HepG2 (cell line): ENCODE results near the gene MTREX. TPM values are rescaled to one million over a fixed set of nuclear protein-coding genes. Genes with fewer than 3 reads are reported as not detected.

Experiments used
- ATAC-seq: fragments of 200-7000 bp; cut with Tn5 transposase; 3 replicates; pipeline ENCODE4 v1.9.1; 2020; ENCODE audit warnings: mild to moderate bottlenecking, moderate library complexity
- BruUV-seq: library from RNA; stranded (reverse); fragments of 400-500 nt; replicated peaks from 2 replicates; lab custom pipeline; 2021; lab: Mats Ljungman, UMichigan
- CTCF ChIA-PET: fragments of 300-600 bp; formaldehyde crosslinking; extraction: SDS; loops from one replicate; lab custom pipeline; 2021; ENCODE audit warnings: low total read pairs, inconsistent platforms, low intra/inter-chr PET ratio; lab: Yijun Ruan, JAX
- POLR2A ChIA-PET: fragments of 350-600 bp; sonication (Branson Sonifier 250); formaldehyde crosslinking; loops from one replicate; lab custom pipeline; 2020; ENCODE audit warnings: antibody characterized with exemption, inconsistent platforms; lab: Yijun Ruan, JAX
- DNase-seq: peaks from one replicate; pipeline ENCODE4 v3.0.0-alpha.2; 2015; ENCODE audit warnings: low spot score
- FAIRE-seq: peaks from 3 replicates; lab custom pipeline; 2011; peaks lifted over from hg19 to GRCh38; lab: Jason Lieb, UNC
- H2AFZ ChIP-seq: one replicate; pipeline ENCODE4 v1.6.1; 2011; ENCODE audit warnings: low read length, inconsistent platforms
- H3K27ac ChIP-seq: fragments of 300-600 bp; 3 replicates; pipeline ENCODE4 v1.8.0; 2011; ENCODE audit warnings: mixed run types, mild to moderate bottlenecking, mixed read lengths, low read length, inconsistent platforms; ENCODE audit not compliant: insufficient read depth; ENCODE audit errors: extremely low read length
- H3K27me3 ChIP-seq, 2 experiments: fragments of 200-600 bp in 1 of 2; 2 replicates in 1 of 2; 3 replicates in 1 of 2; pipeline versions ENCODE4 v1.6.0 to v1.8.0; 2011; ENCODE audit warnings: low read length in 2 of 2, mild to moderate bottlenecking in 2 of 2, moderate library complexity in 2 of 2, inconsistent platforms in 1 of 2; ENCODE audit not compliant: insufficient read depth in 2 of 2, control insufficient read depth in 1 of 2
- H3K36me3 ChIP-seq, 2 experiments: fragments of 200-600 bp in 1 of 2; replicated peaks in 1 of 2; 2 replicates in 1 of 2; 3 replicates in 1 of 2; pipeline versions ENCODE4 v1.5.1 to v1.8.0; 2011; ENCODE audit warnings: low read length in 2 of 2, inconsistent platforms in 1 of 2; ENCODE audit not compliant: insufficient read depth in 2 of 2, control insufficient read depth in 1 of 2
- H3K4me1 ChIP-seq: 2 replicates; pipeline ENCODE4 v1.5.1; 2012; ENCODE audit warnings: low read length, inconsistent platforms; ENCODE audit not compliant: insufficient read depth
- H3K4me2 ChIP-seq: 2 replicates; pipeline ENCODE4 v1.6.0; 2011; ENCODE audit warnings: low read depth, low read length, inconsistent platforms
- H3K4me3 ChIP-seq, 3 experiments: fragments of 200-600 bp in 1 of 3; sonication (generic), shearing (Covaris generic) in 1 of 3; replicated peaks in 1 of 3; 2 replicates each; pipeline ENCODE4 v1.5.1; 2011 to 2016; ENCODE audit warnings: low read length in 3 of 3, inconsistent platforms in 2 of 3, low read depth in 2 of 3, mild to moderate bottlenecking in 2 of 3, control low read depth in 1 of 3, mixed read lengths in 1 of 3; ENCODE audit not compliant: insufficient read depth in 1 of 3
- H3K79me2 ChIP-seq: one replicate; pipeline ENCODE4 v1.6.1; 2011; ENCODE audit warnings: low read length, inconsistent platforms; ENCODE audit not compliant: insufficient read depth
- H3K9ac ChIP-seq: 2 replicates; pipeline ENCODE4 v1.6.0; 2011; ENCODE audit warnings: mild to moderate bottlenecking, low read depth, low read length, inconsistent platforms; ENCODE audit not compliant: insufficient read depth
- H3K9me3 ChIP-seq: 2 replicates; pipeline ENCODE4 v1.5.1; 2012; ENCODE audit warnings: mild to moderate bottlenecking, low read length
- H4K20me1 ChIP-seq: 2 replicates; pipeline ENCODE4 v1.6.0; 2011; ENCODE audit warnings: inconsistent platforms, mild to moderate bottlenecking, low read length, moderate library complexity; ENCODE audit not compliant: insufficient read depth
- MAFF ChIP-seq: IDR thresholded peaks from 2 replicates; pipeline ENCODE4 v1.6.1; 2011; ENCODE audit warnings: low read depth, low read length, improper control_type of control experiment
- MAFK ChIP-seq, 2 experiments: IDR thresholded peaks in 1 of 2; conservative IDR thresholded peaks in 1 of 2; 2 replicates each; pipeline ENCODE4 v1.6.1; 2011; ENCODE audit warnings: improper control_type of control experiment in 2 of 2, low read length in 2 of 2
- MYNN ChIP-seq: sonication (generic); formaldehyde crosslinking; IDR thresholded peaks from 2 replicates; pipeline ENCODE4 v1.4.0; 2020; ENCODE audit warnings: mild to moderate bottlenecking, low read depth, missing genetic modification reagents
- NCOR1 ChIP-seq: fragments of 200-600 bp; sonication (generic); IDR thresholded peaks from 2 replicates; pipeline ENCODE4 v1.7.0; 2017; ENCODE audit warnings: antibody characterized with exemption, low read length, borderline replicate concordance
- SIN3A ChIP-seq: IDR thresholded peaks from 2 replicates; pipeline ENCODE4 v1.6.1; 2011; ENCODE audit warnings: low read depth, mild to moderate bottlenecking, control low read depth, low read length, borderline replicate concordance
- SMAD9 ChIP-seq: sonication (generic); formaldehyde crosslinking; IDR thresholded peaks from 2 replicates; pipeline ENCODE4 v1.5.1; 2020; ENCODE audit warnings: mild to moderate bottlenecking, missing genetic modification reagents
- TARDBP ChIP-seq: sonication (generic); formaldehyde crosslinking; IDR thresholded peaks from 2 replicates; pipeline ENCODE4 v1.8.0; 2022; ENCODE audit warnings: mild to moderate bottlenecking, missing genetic modification reagents
- U2AF2 ChIP-seq: fragments of 200-400 bp; formaldehyde crosslinking; IDR thresholded peaks from 2 replicates; pipeline ENCODE4 v1.6.1; 2017; ENCODE audit warnings: low read depth, mild to moderate bottlenecking, low read length
- ZNF331 ChIP-seq: sonication (generic); formaldehyde crosslinking; IDR thresholded peaks from 2 replicates; pipeline ENCODE4 v1.4.0; 2020; ENCODE audit warnings: missing genetic modification reagents
- ZNF44 ChIP-seq: sonication (generic); formaldehyde crosslinking; IDR thresholded peaks from 2 replicates; pipeline ENCODE4 v1.5.1; 2020; ENCODE audit warnings: mild to moderate bottlenecking, missing genetic modification reagents
- WGBS: methylation state at CpG from one replicate; pipeline ENCODE4 v1.1.6; 2017; ENCODE audit warnings: low lambda C conversion rate; 5-methylcytosine and 5-hydroxymethylcytosine counted together
- in situ Hi-C: cut with HindIII; loops from 2 replicates; pipeline ENCODE4 v1.10.0; 2017; ENCODE audit warnings: low pct_unique_long_range_greater_than_20kb; ENCODE audit not compliant: extremely low pct_ligation_motif_present
- intact Hi-C: fragments of 100-400 bp; cut with micrococcal nuclease; formaldehyde crosslinking; loops from one replicate; pipeline ENCODE4 v1.10.0; 2022; ENCODE audit not compliant: unreplicated experiment
- polyA plus RNA-seq, 8 experiments: library from polyadenylated mRNA; depleted of rRNA in 3 of 8; stranded (reverse) in 7 of 8; unstranded in 1 of 8; fragments of >200 nt; fragmentation: Illumina TruSeq in 4 of 8; extraction: Trizol in 4 of 8; gene quantifications; 2 replicates each; pipeline versions ENCODE4 v1.2.1 to v1.2.3, GENCODE V29; 2011 to 2016; ENCODE audit warnings: low read depth in 4 of 8, missing spikeins in 1 of 8, mixed read lengths in 1 of 8; ENCODE audit not compliant: insufficient read depth in 1 of 8
- total RNA-seq, 5 experiments: library from RNA; depleted of rRNA; stranded (reverse); fragments of >200 nt; fragmentation: Illumina TruSeq; extraction: Trizol; gene quantifications; 2 replicates each; pipeline ENCODE4 v1.2.3, GENCODE V29; 2016; ENCODE audit warnings: low read depth in 1 of 5

Gene MTREX
- total and polyA plus RNA-seq, 2 of the 13 experiments (the other 11 are each of a cell fraction or from before 2014, with no cell fraction given) = 16.4 to 91.5 TPM

DNA sequence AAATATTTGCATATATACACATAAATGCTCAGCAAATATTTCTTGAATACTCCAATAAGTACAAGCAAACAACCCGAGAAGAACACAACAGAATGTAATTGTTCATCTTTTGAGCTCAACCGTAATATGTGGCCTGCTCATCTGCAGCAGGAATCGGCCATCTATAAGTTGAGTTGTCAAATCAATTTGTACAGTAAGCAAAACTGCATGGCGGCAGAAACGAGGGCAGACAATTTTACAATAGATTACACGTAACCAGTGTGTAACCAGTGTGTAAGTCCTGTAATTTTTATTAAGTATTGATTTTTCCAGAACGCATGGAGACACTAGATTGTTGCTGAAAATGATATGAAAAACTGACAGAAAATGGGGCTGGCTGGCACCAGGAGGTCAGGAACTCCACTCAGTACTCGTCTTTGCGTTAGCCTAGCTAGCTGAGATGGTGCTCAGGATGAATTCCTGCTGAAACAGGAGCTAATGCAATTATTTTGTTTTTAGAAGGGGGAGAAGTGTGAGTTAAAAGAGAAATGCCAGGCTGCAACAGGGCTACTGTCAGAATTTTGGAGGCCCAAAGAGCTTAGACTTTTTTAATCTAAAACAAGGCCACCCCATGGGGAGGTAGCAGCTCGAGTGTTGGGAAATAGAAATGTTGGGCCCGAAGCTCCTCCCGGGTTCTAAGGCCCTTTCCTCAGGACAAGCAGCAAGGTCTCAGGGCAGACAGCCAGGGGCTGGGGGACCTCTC lies 977 bp upstream of the MTREX start:
- ATAC-seq (peak; percentile 59), DNase-seq (peak; percentile 27), FAIRE-seq (no peak)
- CTCF ChIA-PET = no interaction called here
- Histone ChIP-seq H4K20me1 (no peaks in the 10 kb centered on the region; the same call in 1 of the 2 replicates), H3K4me3 (peak overlapping the region; percentile 70 to 96 (median 92)), H3K79me2 (peaks cover 82% of the 10 kb centered on the region), H3K36me3 (no peaks in the 10 kb centered on the region), H3K4me1 (peaks cover 73% of the 10 kb centered on the region), H3K9ac (peak overlapping the region; percentile 90), H3K27ac (peak overlapping the region; percentile 94), H3K4me2 (peak overlapping the region; percentile 83), H2AFZ (no peak overlapping the region), H3K27me3 (no peaks in the 10 kb centered on the region; a peak in 1 of 5 replicates), H3K9me3 (no peaks in the 10 kb centered on the region)
- POLR2A ChIA-PET = interaction anchor here (0.8 to 1.6 kb wide), 5 partner anchors 9 to 1866 kb away, joined by 3 to 5 read pairs (median 3); partner anchors contain the start of genes GPBP1 and PLPP1
- TF ChIP-seq SMAD9 (CRISPR knock-in tag) (peak; percentile 18; the same call in 1 of the 2 replicates), U2AF2 (0 out of 2 replicates have a peak, but pooled peaks have one; percentile 8), MAFF (peak; percentile 48; the same call in 1 of the 2 replicates), ZNF44 (CRISPR knock-in tag) (0 out of 2 replicates have a peak, but pooled peaks have one; percentile 1), NCOR1 (no peak), MYNN (0 out of 2 replicates have a peak, but pooled peaks have one; percentile 49), MAFK (conservative IDR thresholded peaks at IDR 0.05 in 1 of 2, IDR thresholded peaks at IDR 0.05 in 1 of 2; ENCODE audit: low read length in 2 of 2) (peak; percentile 34 to 57; a peak in 3 of 4 replicates), SIN3A (peak; percentile 50; the same call in 1 of the 2 replicates), TARDBP (CRISPR knock-in tag) (no peak), ZNF331 (CRISPR knock-in tag) (0 out of 2 replicates have a peak, but pooled peaks have one; percentile 5)
- WGBS = 2% methylated on average over 12 of the region's 12 CpGs
- BruUV-seq = TSS peak; percentile 65
- intact Hi-C loops (loop anchor here (1.0 kb wide), 1 partner anchor 135 kb away; no protein-coding TSS in a partner anchor), in situ Hi-C loops (no loop called here)
